Astrocyte (in vitro differentiated cells and primary cell): Measurements from ENCODE around the gene FRY. TPM values are rescaled to one million over a fixed set of nuclear protein-coding genes. Genes with fewer than 3 reads are reported as not detected.

Source experiments
- DNase-seq: peaks from one replicate; pipeline ENCODE4 v3.0.0-alpha.2; 2010; ENCODE audit warnings: low read depth
- FAIRE-seq: peaks from 2 replicates; lab custom pipeline; 2011; peaks lifted over from hg19 to GRCh38; lab: Jason Lieb, UNC
- H2AFZ ChIP-seq: 2 replicates; pipeline ENCODE4 v1.6.0; 2012; ENCODE audit warnings: low read depth, low read length, inconsistent platforms
- H3K27ac ChIP-seq: 2 replicates; pipeline ENCODE4 v1.5.1; 2011; ENCODE audit warnings: low read depth, low read length, inconsistent platforms
- H3K27me3 ChIP-seq: 2 replicates; pipeline ENCODE4 v1.6.0; 2011; ENCODE audit warnings: low read length, inconsistent platforms; ENCODE audit not compliant: insufficient read depth
- H3K36me3 ChIP-seq: 2 replicates; pipeline ENCODE4 v1.5.1; 2011; ENCODE audit warnings: low read length, inconsistent platforms; ENCODE audit not compliant: insufficient read depth
- H3K4me1 ChIP-seq: 2 replicates; pipeline ENCODE4 v1.5.1; 2011; ENCODE audit warnings: low read length, inconsistent platforms; ENCODE audit not compliant: insufficient read depth
- H3K4me2 ChIP-seq: 2 replicates; pipeline ENCODE4 v1.6.0; 2012; ENCODE audit warnings: low read length, inconsistent platforms
- H3K4me3 ChIP-seq: 2 replicates; pipeline ENCODE4 v1.5.1; 2011; ENCODE audit warnings: low read depth, mild to moderate bottlenecking, low read length, inconsistent platforms; ENCODE audit not compliant: insufficient read depth
- H3K79me2 ChIP-seq: 2 replicates; pipeline ENCODE4 v1.6.0; 2012; ENCODE audit warnings: mild to moderate bottlenecking, low read length, inconsistent platforms; ENCODE audit not compliant: insufficient read depth
- H3K9ac ChIP-seq: 2 replicates; pipeline ENCODE4 v1.6.0; 2012; ENCODE audit warnings: mild to moderate bottlenecking, low read length, inconsistent platforms
- H3K9me3 ChIP-seq: 2 replicates; pipeline ENCODE4 v1.5.1; 2012; ENCODE audit warnings: low read depth, mild to moderate bottlenecking, low read length, inconsistent platforms; ENCODE audit not compliant: insufficient read depth
- H4K20me1 ChIP-seq: 2 replicates; pipeline ENCODE4 v1.6.0; 2012; ENCODE audit warnings: low read length, inconsistent platforms; ENCODE audit not compliant: insufficient read depth
- H3K27ac Mint-ChIP-seq: one replicate; pipeline ENCODE4 v1.8.0; 2021; ENCODE audit warnings: mild to moderate bottlenecking, mixed read lengths; ENCODE audit not compliant: unreplicated experiment
- H3K27me3 Mint-ChIP-seq: one replicate; pipeline ENCODE4 v1.8.0; 2021; ENCODE audit warnings: low read depth, mixed read lengths; ENCODE audit not compliant: unreplicated experiment
- H3K36me3 Mint-ChIP-seq: one replicate; pipeline ENCODE4 v1.8.0; 2021; ENCODE audit warnings: low read depth, mixed read lengths; ENCODE audit not compliant: unreplicated experiment
- H3K4me1 Mint-ChIP-seq: one replicate; pipeline ENCODE4 v1.8.0; 2021; ENCODE audit warnings: low read depth, mixed read lengths; ENCODE audit not compliant: unreplicated experiment
- H3K4me3 Mint-ChIP-seq: one replicate; pipeline ENCODE4 v1.8.0; 2021; ENCODE audit warnings: mild to moderate bottlenecking, moderate library complexity, mixed read lengths; ENCODE audit not compliant: unreplicated experiment
- H3K9me3 Mint-ChIP-seq: one replicate; pipeline ENCODE4 v1.8.0; 2021; ENCODE audit warnings: mild to moderate bottlenecking, mixed read lengths; ENCODE audit not compliant: unreplicated experiment
- CTCF ChIP-seq: IDR thresholded peaks from 2 replicates; pipeline ENCODE4 v1.5.1; 2011; ENCODE audit warnings: low read depth, mild to moderate bottlenecking, inconsistent platforms, low read length, moderate library complexity; ENCODE audit not compliant: insufficient read depth
- EZH2 ChIP-seq: IDR thresholded peaks from 2 replicates; pipeline ENCODE4 v1.6.1; 2012; ENCODE audit warnings: mild to moderate bottlenecking, low read length, inconsistent platforms; ENCODE audit not compliant: insufficient read depth
- total RNA-seq: library from RNA; stranded (reverse); gene quantifications from 2 replicates; pipeline ENCODE4 v1.2.1, GENCODE V29; 2021

Gene FRY
- total RNA-seq, 1 donor from 2014 or later, result 4.6 TPM

GRCh38 chr13:32007494-32007893, 24.1 kb upstream of the FRY start:
- H4K20me1 ChIP-seq, result no peaks in the 10 kb centered on the region
- Mint-ChIP-seq H3K36me3 (no peaks in the 10 kb centered on the region), H3K4me1 (no peaks in the 10 kb centered on the region), H3K9me3 (no peaks in the 10 kb centered on the region), H3K27me3 (no peaks in the 10 kb centered on the region), H3K27ac (no peak overlapping the region), H3K4me3 (no peak overlapping the region)
- H3K27me3 ChIP-seq, result no peaks in the 10 kb centered on the region
- no peak for DNase-seq
- FAIRE-seq, result no peak
- no peaks in the 10 kb centered on the region for H3K36me3 ChIP-seq
- H3K4me2 ChIP-seq, result no peak overlapping the region
- no peak for TF ChIP-seq CTCF
- TF ChIP-seq EZH2, result no peak
- no peak overlapping the region for H3K9ac ChIP-seq
- no peaks in the 10 kb centered on the region for H3K9me3 ChIP-seq
- no peaks in the 10 kb centered on the region for H3K4me1 ChIP-seq
- H3K79me2 ChIP-seq, result no peaks in the 10 kb centered on the region
- H2AFZ ChIP-seq, result no peak overlapping the region
- no peak overlapping the region for H3K4me3 ChIP-seq
- H3K27ac ChIP-seq, result no peak overlapping the region

- no peak overlapping the region for H3K27ac Mint-ChIP-seq
- Histone ChIP-seq H3K9me3 (no peaks in the 10 kb centered on the region), H2AFZ (no peak overlapping the region), H3K4me1 (no peaks in the 10 kb centered on the region), H3K36me3 (no peaks in the 10 kb centered on the region), H3K4me2 (no peak overlapping the region), H3K27ac (no peak overlapping the region), H4K20me1 (no peaks in the 10 kb centered on the region), H3K4me3 (no peak overlapping the region), H3K9ac (no peak overlapping the region), H3K79me2 (no peaks in the 10 kb centered on the region), H3K27me3 (no peaks in the 10 kb centered on the region)
- DNase-seq (no peak), FAIRE-seq (no peak)
- H3K4me3 Mint-ChIP-seq, result no peak overlapping the region
- no peaks in the 10 kb centered on the region for H3K36me3 Mint-ChIP-seq
- no peaks in the 10 kb centered on the region for H3K9me3 Mint-ChIP-seq
- peaks cover 2% of the 10 kb centered on the region for H3K27me3 Mint-ChIP-seq
- TF ChIP-seq CTCF, result no peak
- H3K4me1 Mint-ChIP-seq, result no peaks in the 10 kb centered on the region
These were observed 22.9 kb upstream of the FRY start for GRCh38 chr13:32008518-32009175.

- Histone ChIP-seq H3K4me1 (no peaks in the 10 kb centered on the region), H3K9ac (no peak overlapping the region), H3K4me3 (no peak overlapping the region), H3K4me2 (no peak overlapping the region), H3K9me3 (no peaks in the 10 kb centered on the region), H3K27me3 (no peaks in the 10 kb centered on the region), H4K20me1 (no peaks in the 10 kb centered on the region), H3K79me2 (no peaks in the 10 kb centered on the region), H3K27ac (no peak overlapping the region), H3K36me3 (no peaks in the 10 kb centered on the region), H2AFZ (no peak overlapping the region)
- Mint-ChIP-seq H3K4me1 (no peaks in the 10 kb centered on the region), H3K27me3 (peaks cover 2% of the 10 kb centered on the region), H3K4me3 (no peak overlapping the region), H3K36me3 (no peaks in the 10 kb centered on the region), H3K9me3 (no peaks in the 10 kb centered on the region), H3K27ac (no peak overlapping the region)
- FAIRE-seq (no peak), DNase-seq (no peak)
- TF ChIP-seq EZH2, result no peak
- TF ChIP-seq CTCF, result no peak
These were observed 22.2 kb upstream of the FRY start for GRCh38 chr13:32009362-32009761.
